Endothelial cell (in vitro differentiated cells): ENCODE measurements around the gene ETS1. TPM values are rescaled to one million over a fixed set of nuclear protein-coding genes. Genes with fewer than 3 reads are reported as not detected.

ENCODE experiments used
- DNase-seq: peaks from one replicate; pipeline ENCODE4 v3.0.0; 2021; ENCODE audit warnings: low spot score
- H3K27ac Mint-ChIP-seq: one replicate; pipeline ENCODE4 v1.8.0; 2021; ENCODE audit warnings: mixed read lengths, inconsistent platforms; ENCODE audit not compliant: unreplicated experiment
- H3K27me3 Mint-ChIP-seq: one replicate; pipeline ENCODE4 v1.8.0; 2021; ENCODE audit warnings: mild to moderate bottlenecking, moderate library complexity, mixed read lengths, inconsistent platforms; ENCODE audit not compliant: unreplicated experiment
- H3K36me3 Mint-ChIP-seq: one replicate; pipeline ENCODE4 v1.8.0; 2021; ENCODE audit warnings: mild to moderate bottlenecking, low read depth, mixed read lengths, inconsistent platforms; ENCODE audit not compliant: unreplicated experiment
- H3K4me1 Mint-ChIP-seq: one replicate; pipeline ENCODE4 v1.8.0; 2021; ENCODE audit warnings: mild to moderate bottlenecking, mixed read lengths, inconsistent platforms; ENCODE audit not compliant: unreplicated experiment
- H3K4me3 Mint-ChIP-seq: one replicate; pipeline ENCODE4 v1.8.0; 2021; ENCODE audit warnings: mild to moderate bottlenecking, mixed read lengths, inconsistent platforms; ENCODE audit not compliant: unreplicated experiment
- H3K9me3 Mint-ChIP-seq: one replicate; pipeline ENCODE4 v1.8.0; 2021; ENCODE audit warnings: mixed read lengths, inconsistent platforms; ENCODE audit not compliant: unreplicated experiment
- total RNA-seq: library from RNA; stranded (reverse); fragmentation: NEBNext Ultra II Directional; extraction: Animal tissue kit (Norgen Biotek cat#: 25700); gene quantifications from one replicate; pipeline ENCODE4 v1.2.1, GENCODE V29; 2021; ENCODE audit not compliant: unreplicated experiment
- TF ChIP-seq, protein P1 (sequence below): fragments of 200-600 bp; sonication (generic); IDR thresholded peaks from one replicate; pipeline ENCODE4 v1.5.0; 2021; ENCODE audit warnings: antibody characterized with exemption; ENCODE audit not compliant: unreplicated experiment

The ETS1 gene
- total RNA-seq, 1 donor from 2014 or later = 309 TPM

DNA sequence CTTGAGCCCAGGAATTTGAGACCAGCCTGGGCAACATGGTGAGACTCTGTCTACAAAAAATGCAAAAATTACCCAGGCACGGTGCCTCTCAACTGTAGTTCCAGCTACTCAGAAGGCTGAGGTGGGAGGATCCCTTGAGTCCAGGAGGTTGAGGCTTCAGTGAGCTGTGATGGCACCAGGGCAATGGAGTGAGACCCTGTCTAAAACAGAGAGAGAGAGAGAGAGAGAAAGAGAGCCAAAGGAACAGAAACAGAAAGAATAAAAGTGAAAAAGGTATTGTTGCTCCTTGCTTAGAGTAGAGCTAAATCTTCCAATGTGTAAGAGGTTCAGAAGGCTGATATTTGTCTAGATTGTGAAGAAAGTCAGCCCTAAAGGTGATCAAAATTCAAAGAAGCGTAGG lies 8.9 kb upstream of the ETS1 start:
- H3K27ac Mint-ChIP-seq = no peak overlapping the region
- H3K36me3 Mint-ChIP-seq = no peaks in the 10 kb centered on the region
- no peak for DNase-seq
- TF ChIP-seq, protein P1, sequence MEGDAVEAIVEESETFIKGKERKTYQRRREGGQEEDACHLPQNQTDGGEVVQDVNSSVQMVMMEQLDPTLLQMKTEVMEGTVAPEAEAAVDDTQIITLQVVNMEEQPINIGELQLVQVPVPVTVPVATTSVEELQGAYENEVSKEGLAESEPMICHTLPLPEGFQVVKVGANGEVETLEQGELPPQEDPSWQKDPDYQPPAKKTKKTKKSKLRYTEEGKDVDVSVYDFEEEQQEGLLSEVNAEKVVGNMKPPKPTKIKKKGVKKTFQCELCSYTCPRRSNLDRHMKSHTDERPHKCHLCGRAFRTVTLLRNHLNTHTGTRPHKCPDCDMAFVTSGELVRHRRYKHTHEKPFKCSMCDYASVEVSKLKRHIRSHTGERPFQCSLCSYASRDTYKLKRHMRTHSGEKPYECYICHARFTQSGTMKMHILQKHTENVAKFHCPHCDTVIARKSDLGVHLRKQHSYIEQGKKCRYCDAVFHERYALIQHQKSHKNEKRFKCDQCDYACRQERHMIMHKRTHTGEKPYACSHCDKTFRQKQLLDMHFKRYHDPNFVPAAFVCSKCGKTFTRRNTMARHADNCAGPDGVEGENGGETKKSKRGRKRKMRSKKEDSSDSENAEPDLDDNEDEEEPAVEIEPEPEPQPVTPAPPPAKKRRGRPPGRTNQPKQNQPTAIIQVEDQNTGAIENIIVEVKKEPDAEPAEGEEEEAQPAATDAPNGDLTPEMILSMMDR = no peak
- no peaks in the 10 kb centered on the region for H3K27me3 Mint-ChIP-seq
- peaks cover 26% of the 10 kb centered on the region for H3K4me1 Mint-ChIP-seq
- no peak overlapping the region for H3K4me3 Mint-ChIP-seq
- H3K9me3 Mint-ChIP-seq = no peaks in the 10 kb centered on the region

DNA sequence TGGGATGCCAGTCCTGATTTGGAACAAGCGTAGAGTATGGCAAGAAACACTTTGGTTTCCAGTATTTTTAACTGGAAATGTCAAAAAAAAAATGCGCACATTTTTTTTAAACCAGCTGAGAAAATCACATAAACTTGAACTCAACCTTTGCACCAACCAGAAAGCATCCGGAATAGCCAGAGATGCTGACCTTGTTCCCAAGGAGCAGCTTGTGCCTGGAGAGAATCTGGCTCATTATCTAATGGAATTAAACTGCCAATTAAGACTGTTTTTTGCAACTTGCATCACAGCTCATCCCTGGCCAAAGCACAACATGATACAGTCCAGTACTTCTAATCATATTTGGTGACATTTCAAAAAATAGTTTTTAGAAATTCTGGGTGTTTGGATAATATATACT lies 8.4 kb upstream of the ETS1 start:
- no peaks in the 10 kb centered on the region for H3K9me3 Mint-ChIP-seq
- no peaks in the 10 kb centered on the region for H3K36me3 Mint-ChIP-seq
- no peak overlapping the region for H3K27ac Mint-ChIP-seq
- no peak overlapping the region for H3K4me3 Mint-ChIP-seq
- TF ChIP-seq, protein P1 = no peak
- DNase-seq = no peak
- peaks cover 26% of the 10 kb centered on the region for H3K4me1 Mint-ChIP-seq
- H3K27me3 Mint-ChIP-seq = no peaks in the 10 kb centered on the region

DNA sequence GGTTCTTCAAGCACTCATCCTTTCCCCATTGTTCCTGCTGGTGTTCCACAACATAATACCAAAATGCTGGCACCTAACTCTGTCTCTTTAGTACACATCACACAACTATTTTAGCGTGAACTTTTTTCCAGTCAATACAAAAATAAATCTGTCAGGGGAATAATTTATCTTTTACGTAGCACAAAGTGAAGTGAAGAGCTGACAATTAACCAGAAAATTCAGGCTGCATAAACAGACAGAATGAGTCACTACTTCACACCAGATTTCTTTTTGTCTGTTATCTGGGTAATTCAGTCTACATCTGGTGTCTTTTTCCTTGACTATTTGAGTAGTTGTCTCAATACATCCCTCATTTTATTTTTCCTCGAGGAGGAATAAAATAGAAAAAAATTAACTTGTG lies 7.9 kb upstream of the ETS1 start:
- DNase-seq = no peak
- Mint-ChIP-seq H3K27me3 (no peaks in the 10 kb centered on the region), H3K9me3 (no peaks in the 10 kb centered on the region), H3K36me3 (no peaks in the 10 kb centered on the region), H3K4me1 (peaks cover 26% of the 10 kb centered on the region), H3K4me3 (no peak overlapping the region), H3K27ac (no peak overlapping the region)
- TF ChIP-seq, protein P1 = no peak

DNA sequence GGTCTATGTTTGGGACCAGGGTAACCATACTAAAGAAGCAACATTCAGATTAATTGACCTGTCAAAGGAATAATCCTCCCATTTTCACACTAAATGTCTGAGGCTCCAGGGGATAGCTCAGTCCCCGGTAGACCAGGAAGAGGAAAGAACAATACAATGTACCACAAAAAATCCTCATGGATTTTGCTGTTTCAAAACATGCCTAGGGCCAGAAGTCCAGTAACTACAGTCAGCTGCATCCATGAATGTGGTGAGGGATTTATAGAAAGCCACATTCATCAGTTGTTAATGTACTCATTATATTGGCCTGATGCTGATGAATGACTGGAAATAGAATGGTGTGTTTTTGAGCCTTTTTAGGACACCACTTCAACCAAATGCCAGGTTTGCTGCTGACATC lies 6.9 kb upstream of the ETS1 start:
- Mint-ChIP-seq H3K9me3 (no peaks in the 10 kb centered on the region), H3K36me3 (no peaks in the 10 kb centered on the region), H3K27ac (no peak overlapping the region), H3K4me3 (no peak overlapping the region), H3K27me3 (no peaks in the 10 kb centered on the region), H3K4me1 (peaks cover 26% of the 10 kb centered on the region)
- DNase-seq = no peak
- TF ChIP-seq, protein P1 = no peak

GRCh38 chr11:128593281-128593680 lies 5.9 kb upstream of the ETS1 start:
- H3K27me3 Mint-ChIP-seq = peaks cover 2% of the 10 kb centered on the region
- no peak overlapping the region for H3K27ac Mint-ChIP-seq
- no peaks in the 10 kb centered on the region for H3K36me3 Mint-ChIP-seq
- H3K9me3 Mint-ChIP-seq = no peaks in the 10 kb centered on the region
- H3K4me1 Mint-ChIP-seq = peaks cover 26% of the 10 kb centered on the region
- no peak overlapping the region for H3K4me3 Mint-ChIP-seq
- TF ChIP-seq, protein P1 = no peak
- DNase-seq = no peak
